Transverse colon (tissue), 4 donors: ENCODE measurements around the gene SMG6. TPM values are rescaled to one million over a fixed set of nuclear protein-coding genes. Genes with fewer than 3 reads are reported as not detected.
"Not testable (repeated sequence)": the region's sequence is repeated elsewhere in the genome, so short reads cannot be mapped to it uniquely, and the experiment has no call there.

Source experiments
- DNase-seq: peaks from one replicate; pipeline ENCODE4 v3.0.0-alpha.2; 2019
- H3K27ac ChIP-seq, 4 donors: fragments of 200-600 bp; sonication (generic); 2 replicates each; pipeline ENCODE4 v1.5.1; 2016 to 2018; ENCODE audit warnings: inconsistent platforms in 4 of 4
- H3K27me3 ChIP-seq: fragments of 200-600 bp; sonication (generic); 2 replicates; pipeline ENCODE4 v1.5.1; 2017; ENCODE audit warnings: inconsistent platforms
- H3K36me3 ChIP-seq, 4 donors: fragments of 200-600 bp; sonication (generic); 2 replicates each; pipeline ENCODE4 v1.5.1; 2017 to 2019; ENCODE audit warnings: inconsistent platforms in 4 of 4
- H3K4me1 ChIP-seq, 4 donors: fragments of 200-600 bp; sonication (generic); 2 replicates each; pipeline ENCODE4 v1.5.1; 2017 to 2020; ENCODE audit warnings: inconsistent platforms in 4 of 4
- H3K4me3 ChIP-seq, 4 donors: fragments of 200-600 bp; sonication (generic); 1 replicate in 1 of 4; 2 replicates in 3 of 4; pipeline versions ENCODE4 v1.5.1 to v1.6.1; 2017 to 2019; ENCODE audit warnings: inconsistent platforms in 4 of 4
- H3K9me3 ChIP-seq, 2 donors: fragments of 200-600 bp; sonication (generic); 2 replicates each; pipeline ENCODE4 v1.5.1; 2017 to 2019; ENCODE audit warnings: inconsistent platforms in 2 of 2
- CTCF ChIP-seq, 5 experiments: fragments of 200-600 bp in 3 of 5; fragments of 450-650 bp in 2 of 5; sonication (generic) in 3 of 5; IDR thresholded peaks; 1 replicate in 2 of 5; 2 replicates in 3 of 5; pipeline ENCODE4 v1.5.1; 2016 to 2017; ENCODE audit warnings: antibody characterized with exemption in 5 of 5, inconsistent platforms in 3 of 5, mild to moderate bottlenecking in 2 of 5, moderate library complexity in 1 of 5
- EP300 ChIP-seq: sonication (generic); formaldehyde crosslinking; IDR thresholded peaks from one replicate; pipeline ENCODE4 v1.6.1; 2017; ENCODE audit warnings: antibody characterized with exemption, low read depth
- POLR2A ChIP-seq: fragments of 450-650 bp; IDR thresholded peaks from one replicate; pipeline ENCODE4 v1.6.1; 2016; ENCODE audit warnings: antibody characterized with exemption, mild to moderate bottlenecking, moderate library complexity
- POLR2AphosphoS5 ChIP-seq, 3 donors: sonication (generic); formaldehyde crosslinking; IDR thresholded peaks; one replicate each; pipeline ENCODE4 v1.6.1; 2016; ENCODE audit warnings: antibody characterized with exemption in 3 of 3
- WGBS, 2 donors: methylation state at CpG; one replicate each; pipeline ENCODE4 v1.1.5; 2018; ENCODE audit warnings: low coverage in 1 of 2; 5-methylcytosine and 5-hydroxymethylcytosine counted together
- in situ Hi-C, 4 donors: fragments of 200-750 bp; cut with MboI; loops; one replicate each; pipeline versions ENCODE4 v1.15.0 to v1.15.1; 2017; ENCODE audit warnings: low sequenced_read_pairs in 3 of 4, low pct_ligation_motif_present in 1 of 4, low pct_unique_long_range_greater_than_20kb in 1 of 4
- intact Hi-C: fragments of 100-400 bp; cut with DNase I; formaldehyde crosslinking; loops from one replicate; pipeline ENCODE4 v1.15.1; 2023; ENCODE audit warnings: low total_unique reads
- total RNA-seq, 4 donors: library from RNA; depleted of rRNA; stranded (reverse); fragments of >200 nt; gene quantifications; one replicate each; pipeline ENCODE4 v1.1.0, GENCODE V29; 2016

Gene SMG6
- total RNA-seq, 4 donors from 2014 or later, result 28.6 to 112 (median 39.1) TPM

- in situ Hi-C loops, result no loop called here
- no peaks in the 10 kb centered on the region for H3K27me3 ChIP-seq
- H3K9me3 ChIP-seq, result no peaks in the 10 kb centered on the region
- H3K4me3 ChIP-seq, result no peak overlapping the region
- no peak overlapping the region for H3K27ac ChIP-seq
- TF ChIP-seq EP300 (no peak), POLR2AphosphoS5 (IDR thresholded peaks at IDR 0.05) (no peak), POLR2A (no peak), CTCF (IDR thresholded peaks at IDR 0.05) (no peak)
- intact Hi-C loops, result no loop called here
- no peaks in the 10 kb centered on the region for H3K4me1 ChIP-seq
- DNase-seq, result no peak
- H3K36me3 ChIP-seq, result no peaks in the 10 kb centered on the region
- 97 to 100% methylated on average over 2 to 8 of the region's 8 CpGs for WGBS, 2 donors
These were observed 157.3 kb downstream of the SMG6 start for GRCh38 chr17:2146132-2146871.

- Histone ChIP-seq H3K27me3 (no peaks in the 10 kb centered on the region), H3K9me3 (no peaks in the 10 kb centered on the region), H3K4me3 (no peak overlapping the region), H3K27ac (no peak overlapping the region), H3K4me1 (no peaks in the 10 kb centered on the region), H3K36me3 (no peaks in the 10 kb centered on the region)
- in situ Hi-C loops (no loop called here), intact Hi-C loops (no loop called here)
- TF ChIP-seq POLR2A (no peak), EP300 (no peak), CTCF (IDR thresholded peaks at IDR 0.05) (no peak), POLR2AphosphoS5 (IDR thresholded peaks at IDR 0.05) (no peak)
- DNase-seq, result no peak
- WGBS, 2 donors, result 96% methylated on average over 6 to 7 of the region's 7 CpGs
These were observed 158.9 kb downstream of the SMG6 start for GRCh38 chr17:2144701-2145100.

GRCh38 chr17:2143332-2143731 lies 160.3 kb downstream of the SMG6 start:
- no peak for DNase-seq
- Histone ChIP-seq H3K4me1 (peaks cover 6 to 11% (median 9%) of the 10 kb centered on the region in 4 donors), H3K27ac (no peak overlapping the region), H3K27me3 (no peaks in the 10 kb centered on the region), H3K36me3 (no peaks in the 10 kb centered on the region), H3K9me3 (no peaks in the 10 kb centered on the region), H3K4me3 (no peak overlapping the region)
- intact Hi-C loops (no loop called here), in situ Hi-C loops (no loop called here)
- 89 to 94% methylated on average over 3 of the region's 3 CpGs for WGBS, 2 donors
- TF ChIP-seq EP300 (no peak), POLR2AphosphoS5 (IDR thresholded peaks at IDR 0.05) (no peak), POLR2A (no peak), CTCF (IDR thresholded peaks at IDR 0.05) (no peak)

DNA sequence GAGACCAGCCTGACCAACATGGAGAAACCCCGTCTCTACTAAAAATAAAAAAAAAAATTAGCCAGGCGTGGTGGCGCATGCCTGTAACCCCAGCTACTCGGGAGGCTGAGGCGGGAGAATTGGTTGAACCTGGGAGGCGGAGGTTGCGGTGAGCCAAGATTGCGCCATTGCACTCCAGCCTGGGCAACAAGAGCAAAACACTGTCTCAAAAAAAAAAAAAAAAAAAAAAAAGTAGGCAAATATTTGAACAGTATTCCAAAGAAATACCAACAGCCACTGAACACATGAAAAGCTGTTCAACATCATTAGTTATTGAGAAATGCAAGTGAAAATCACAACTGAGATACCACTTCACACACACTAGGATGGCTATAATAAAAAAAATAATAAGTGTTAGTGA lies 160.9 kb downstream of the SMG6 start:
- H3K36me3 ChIP-seq, DNase-seq, H3K9me3 ChIP-seq, in situ Hi-C loops, H3K27ac ChIP-seq, H3K27me3 ChIP-seq, H3K4me3 ChIP-seq, intact Hi-C loops: not testable (repeated sequence)
- H3K4me1 ChIP-seq, result peaks cover 6 to 17% (median 12%) of the 10 kb centered on the region in 4 donors
- 91 to 96% methylated on average over 7 to 8 of the region's 8 CpGs for WGBS, 2 donors

DNA sequence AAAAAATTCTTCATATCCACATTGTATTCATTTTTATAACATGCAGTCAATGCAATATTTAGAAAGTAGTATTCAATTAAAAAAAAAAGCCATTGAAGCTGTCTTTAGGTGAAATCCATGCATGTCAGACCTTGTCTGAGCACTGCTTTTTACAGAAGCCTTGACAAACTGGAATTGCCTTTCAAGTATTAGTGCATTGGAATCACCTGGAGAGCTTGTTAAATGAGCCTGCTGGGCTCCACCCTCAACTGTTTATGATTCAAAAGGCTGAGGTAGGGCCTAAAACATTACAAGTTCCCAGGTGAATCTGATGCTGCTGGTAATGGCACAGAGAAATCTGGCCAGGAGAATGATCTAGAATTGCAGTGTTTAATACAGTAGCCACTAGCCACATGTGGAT lies 162.9 kb downstream of the SMG6 start:
- intact Hi-C loops (no loop called here), in situ Hi-C loops (no loop called here)
- no peak overlapping the region for H3K27ac ChIP-seq
- H3K4me3 ChIP-seq, result no peak overlapping the region
- H3K9me3 ChIP-seq, result no peaks in the 10 kb centered on the region
- no peak for TF ChIP-seq CTCF (IDR thresholded peaks at IDR 0.05)
- no peak for TF ChIP-seq POLR2AphosphoS5 (IDR thresholded peaks at IDR 0.05)
- TF ChIP-seq POLR2A, result no peak
- no peak for TF ChIP-seq EP300
- no peaks in the 10 kb centered on the region for H3K27me3 ChIP-seq
- no peaks in the 10 kb centered on the region for H3K36me3 ChIP-seq
- H3K4me1 ChIP-seq, result peaks cover 6 to 22% (median 14%) of the 10 kb centered on the region in 4 donors
- no peak for DNase-seq
